IPS-NIHi7 (cell line): ENCODE results near the gene PPP1R14C.

Experiments
- DNase-seq: peaks from one replicate; pipeline ENCODE4 v3.0.0; 2012; ENCODE audit warnings: mixed read lengths; ENCODE audit errors: extremely low spot score

PPP1R14C gene

GRCh38 chr6:150271501-150272263 lies 128.8 kb downstream of the PPP1R14C start:
- no peak for DNase-seq

- DNase-seq = no peak
Observed at GRCh38 chr6:150272264-150272975, 129.6 kb downstream of the PPP1R14C start.

- no peak for DNase-seq
Observed at GRCh38 chr6:150272976-150273315, 130.1 kb downstream of the PPP1R14C start.

GRCh38 chr6:150273457-150274309 lies 130.8 kb downstream of the PPP1R14C start:
- no peak for DNase-seq

GRCh38 chr6:150275489-150275888 lies 132.6 kb downstream of the PPP1R14C start:
- DNase-seq = no peak

- DNase-seq = no peak
Observed at GRCh38 chr6:150276168-150276936, 133.5 kb downstream of the PPP1R14C start.

- DNase-seq = no peak
Observed at GRCh38 chr6:150276937-150277742, 134.3 kb downstream of the PPP1R14C start.

GRCh38 chr6:150279533-150279932 lies 136.7 kb downstream of the PPP1R14C start:
- DNase-seq = no peak

GRCh38 chr6:150280703-150281102 lies 137.9 kb downstream of the PPP1R14C start:
- no peak for DNase-seq

- DNase-seq = no peak
Observed at GRCh38 chr6:150281767-150282166, 138.9 kb downstream of the PPP1R14C start.

GRCh38 chr6:150282806-150283205 lies 140.0 kb downstream of the PPP1R14C start:
- no peak for DNase-seq

GRCh38 chr6:150286460-150286859 lies 143.6 kb downstream of the PPP1R14C start:
- no peak for DNase-seq

- DNase-seq = no peak
Observed at GRCh38 chr6:150286912-150287311, 144.1 kb downstream of the PPP1R14C start.

- DNase-seq = no peak
Observed at GRCh38 chr6:150288456-150288855, 145.6 kb downstream of the PPP1R14C start.

- no peak for DNase-seq
Observed at GRCh38 chr6:150289454-150290071, 146.7 kb downstream of the PPP1R14C start.

- no peak for DNase-seq
Observed at GRCh38 chr6:150290429-150290828, 147.6 kb downstream of the PPP1R14C start.

- no peak for DNase-seq
Observed at GRCh38 chr6:150291968-150292710, 149.3 kb downstream of the PPP1R14C start.

- no peak for DNase-seq
Observed at GRCh38 chr6:150293019-150293418, 150.2 kb downstream of the PPP1R14C start.

GRCh38 chr6:150293423-150294173 lies 150.8 kb downstream of the PPP1R14C start:
- no peak for DNase-seq
